GM19035 (cell line): Measurements from ENCODE around the gene CIDEA.

ENCODE experiments used
- ATAC-seq: cut with Tn5 transposase; IDR thresholded peaks from one replicate; pipeline ENCODE4 v1.9.1; 2021; ENCODE audit not compliant: unreplicated experiment

Gene CIDEA

GRCh38 chr18:12271376-12272235 lies 17.4 kb downstream of the CIDEA start:
- peak; percentile 79 for ATAC-seq

DNA sequence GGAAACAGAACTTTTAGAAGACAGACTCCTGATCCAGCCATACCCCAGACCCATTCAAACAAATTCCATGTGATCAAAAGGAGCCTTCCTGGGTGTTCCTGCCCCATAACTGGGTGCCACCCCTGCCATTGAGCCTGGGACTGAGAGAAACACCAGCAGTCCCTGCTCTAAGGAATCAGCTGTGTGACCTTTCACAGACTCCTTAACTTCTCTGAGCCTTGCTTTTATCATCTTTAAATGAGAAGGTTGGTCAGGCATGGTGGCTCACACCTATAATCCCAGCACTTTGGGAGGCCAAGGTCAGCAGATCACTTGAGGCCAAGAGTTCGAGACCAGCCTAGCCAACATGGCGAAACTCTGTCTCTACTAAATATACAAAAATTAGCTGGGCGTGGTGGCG lies 20.6 kb downstream of the CIDEA start:
- ATAC-seq = no peak

GRCh38 chr18:12276736-12277554 lies 22.8 kb downstream of the CIDEA start:
- no peak for ATAC-seq

- no peak for ATAC-seq
Measured at GRCh38 chr18:12278215-12278671, 24.1 kb downstream of the CIDEA start.

DNA sequence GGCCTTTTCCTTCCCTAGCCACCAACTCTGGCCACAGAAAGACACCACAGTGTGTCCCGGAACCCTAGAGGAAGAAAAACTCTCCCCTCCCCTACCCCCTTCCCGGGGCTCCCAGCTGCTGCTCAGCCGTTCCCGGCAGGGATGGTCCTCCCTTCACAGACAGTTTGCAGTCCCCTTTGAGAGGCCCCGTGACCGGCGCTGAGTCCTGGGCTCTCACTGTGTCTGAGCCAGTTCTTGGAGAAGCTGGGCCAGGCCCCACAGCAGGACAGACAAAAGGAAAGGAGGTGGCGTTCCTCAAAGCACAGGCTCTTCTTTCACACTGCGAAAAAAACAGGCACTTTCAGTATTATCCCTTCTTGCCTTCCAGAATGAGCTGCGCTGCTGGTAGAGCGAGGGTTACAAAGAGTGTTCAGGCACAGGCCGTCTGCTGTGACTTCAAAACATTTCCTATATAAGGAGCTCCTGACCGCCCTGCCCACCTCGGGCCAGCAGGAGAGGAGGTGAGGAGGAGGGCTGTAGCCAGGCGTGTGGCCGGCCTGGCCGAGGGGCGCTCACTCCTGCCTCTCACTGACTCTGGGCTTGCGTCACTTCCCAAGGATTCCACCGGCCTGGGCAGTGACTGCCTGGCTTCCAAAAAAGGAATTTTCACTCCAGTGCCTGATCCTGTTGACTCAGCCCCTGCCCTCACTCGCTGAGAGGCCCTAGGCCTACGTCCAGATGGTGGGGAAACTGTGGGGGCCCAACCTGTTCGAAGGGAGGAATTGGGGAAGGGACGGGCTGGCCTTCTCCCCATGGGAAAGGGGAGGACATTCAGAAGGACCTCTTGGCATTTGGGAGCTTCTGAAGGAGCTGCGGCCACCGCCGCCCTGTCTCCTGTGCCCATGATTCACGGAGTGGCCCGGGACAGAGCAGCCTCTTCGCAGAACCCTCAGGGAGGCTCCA lies 24.9 kb downstream of the CIDEA start:
- ATAC-seq = no peak

DNA sequence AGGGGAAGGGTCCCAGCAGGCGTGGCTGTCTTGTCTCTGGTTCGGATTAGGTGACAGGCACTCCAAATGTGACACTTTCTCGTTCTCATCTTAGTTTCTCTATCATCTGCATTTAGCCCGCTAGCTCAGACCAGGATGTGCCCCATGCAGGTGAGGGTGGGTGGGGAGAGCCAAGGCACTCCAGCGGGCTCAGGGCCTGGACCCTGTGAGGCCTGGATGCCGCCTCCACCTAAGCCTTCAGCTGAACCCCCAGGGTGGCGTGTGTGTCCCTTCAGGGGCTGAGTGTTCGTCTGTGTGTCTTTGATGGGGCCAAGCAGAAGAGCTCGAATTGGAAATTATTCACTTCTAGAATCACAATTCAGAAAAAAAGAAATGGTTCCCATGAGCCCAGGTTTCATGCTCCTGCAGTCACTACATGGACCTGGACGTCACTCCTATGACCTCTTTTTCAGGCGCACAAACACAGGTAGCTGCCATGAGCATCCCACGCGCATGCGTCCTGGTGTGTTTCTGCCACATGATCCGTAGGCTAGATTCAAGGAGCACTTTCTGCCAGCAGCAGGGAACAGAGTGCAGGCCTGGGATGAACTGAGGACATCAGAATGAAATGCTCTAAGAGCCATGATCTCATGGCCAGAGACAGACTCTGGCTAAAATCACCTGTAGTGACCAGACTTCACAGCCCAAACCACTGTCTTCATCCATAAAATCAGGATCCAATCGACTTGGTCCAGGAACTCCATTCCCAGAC lies 25.8 kb downstream of the CIDEA start:
- ATAC-seq = no peak

- ATAC-seq = no peak
Measured at GRCh38 chr18:12281861-12282260, 27.7 kb downstream of the CIDEA start.

DNA sequence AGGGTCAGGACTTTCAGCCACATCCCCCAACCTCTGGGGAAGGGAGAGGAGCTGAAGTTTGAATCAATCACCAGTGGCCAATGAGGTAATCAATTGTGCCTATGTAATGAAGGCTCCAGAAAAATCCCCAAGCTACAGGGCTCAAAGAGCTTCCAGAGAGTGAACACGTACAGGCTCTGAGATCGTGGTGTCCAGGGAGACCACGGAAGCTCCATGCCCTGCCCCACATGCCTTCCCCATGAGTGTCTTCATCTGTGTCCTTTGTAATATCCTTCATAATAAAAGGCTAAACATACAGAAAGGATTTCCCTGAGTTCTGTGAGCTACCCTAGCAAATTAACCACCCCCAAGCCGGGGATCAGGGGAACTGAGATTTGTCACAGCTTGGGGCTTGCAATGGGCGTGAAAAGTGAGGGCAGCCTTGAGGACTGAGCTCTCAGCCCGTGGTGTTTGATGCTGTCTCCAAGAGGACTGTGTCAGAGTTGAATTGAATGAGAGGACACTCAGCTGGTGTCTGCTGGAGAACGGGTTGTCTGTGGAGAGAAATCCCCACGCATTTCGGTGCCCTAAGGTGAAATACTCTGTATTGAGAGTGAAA lies 28.4 kb downstream of the CIDEA start:
- no peak for ATAC-seq

- ATAC-seq = no peak
Measured at GRCh38 chr18:12283256-12283655, 29.1 kb downstream of the CIDEA start.

- no peak for ATAC-seq
Measured at GRCh38 chr18:12283666-12284065, 29.5 kb downstream of the CIDEA start.

GRCh38 chr18:12287131-12287681 lies 33.0 kb downstream of the CIDEA start:
- ATAC-seq = no peak

DNA sequence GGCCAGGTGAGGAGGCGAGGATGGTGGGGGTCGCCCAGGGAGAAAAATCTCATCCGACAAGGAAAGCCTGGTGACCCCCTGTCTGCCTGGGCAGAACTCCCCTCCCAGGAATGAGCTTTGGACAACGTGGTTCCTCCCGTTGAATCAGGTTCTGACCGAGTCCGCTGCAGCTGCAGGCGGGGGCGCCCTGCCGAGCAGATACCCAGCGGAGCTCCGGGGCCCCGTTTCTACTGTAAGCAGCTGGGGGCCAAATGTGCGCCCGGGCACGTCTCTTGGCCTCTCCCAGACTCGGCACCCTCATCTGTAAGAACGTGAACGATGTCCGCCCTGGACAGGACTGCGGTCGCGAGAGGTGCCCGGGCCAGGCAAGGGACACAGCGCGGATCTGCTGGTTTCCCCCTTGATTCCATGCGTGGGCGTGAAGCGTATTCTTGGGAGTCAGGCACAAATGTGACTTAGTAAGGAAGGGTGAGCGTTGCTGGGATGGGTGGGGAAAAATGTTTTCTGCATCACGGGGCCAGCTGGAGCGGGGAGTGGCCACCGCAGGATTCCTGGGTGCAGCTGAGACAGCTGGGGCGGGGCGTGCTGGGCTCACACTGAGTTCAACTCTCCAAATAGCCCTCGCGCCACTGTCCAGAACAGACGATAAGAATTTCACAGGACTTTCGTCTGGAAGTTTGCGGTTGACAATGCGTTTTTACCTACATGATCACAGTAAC lies 33.7 kb downstream of the CIDEA start:
- no peak for ATAC-seq

DNA sequence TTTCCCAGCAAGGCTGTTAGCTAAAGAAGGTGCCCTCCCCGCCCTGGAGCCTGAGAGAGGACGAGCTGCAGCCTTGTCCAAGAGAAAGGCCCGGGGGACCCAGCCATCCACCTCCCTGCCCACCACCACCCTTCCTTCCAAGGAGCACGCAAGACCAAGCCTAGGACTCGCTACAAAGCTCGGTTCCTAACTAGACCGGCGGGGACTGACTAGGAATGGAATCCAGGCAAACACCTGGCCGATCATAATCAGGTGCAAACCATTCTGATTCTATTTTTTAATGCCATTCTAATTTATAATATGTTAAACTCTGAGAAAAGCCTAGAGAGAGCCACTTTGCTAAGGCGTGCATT lies 34.2 kb downstream of the CIDEA start:
- ATAC-seq = no peak

DNA sequence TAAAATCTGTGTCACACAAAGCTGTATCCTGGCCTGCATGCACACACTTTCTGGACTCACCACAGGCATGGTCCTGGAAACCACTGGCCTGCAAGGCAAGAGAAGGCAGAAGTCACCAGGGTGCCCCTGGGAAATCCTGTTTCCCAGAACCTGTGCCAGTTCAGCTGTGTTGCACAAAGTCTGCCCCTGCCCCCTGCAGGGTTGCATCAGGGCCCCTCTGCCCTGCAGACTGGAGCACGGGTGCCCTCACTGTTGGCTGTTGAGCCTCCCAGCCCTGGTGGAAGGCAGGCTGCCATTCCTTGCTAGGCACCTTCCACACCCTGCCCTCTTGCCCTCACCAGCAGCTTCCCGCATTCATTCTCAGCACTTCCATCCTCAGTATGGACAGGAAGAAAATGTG lies 35.9 kb downstream of the CIDEA start:
- ATAC-seq = no peak

DNA sequence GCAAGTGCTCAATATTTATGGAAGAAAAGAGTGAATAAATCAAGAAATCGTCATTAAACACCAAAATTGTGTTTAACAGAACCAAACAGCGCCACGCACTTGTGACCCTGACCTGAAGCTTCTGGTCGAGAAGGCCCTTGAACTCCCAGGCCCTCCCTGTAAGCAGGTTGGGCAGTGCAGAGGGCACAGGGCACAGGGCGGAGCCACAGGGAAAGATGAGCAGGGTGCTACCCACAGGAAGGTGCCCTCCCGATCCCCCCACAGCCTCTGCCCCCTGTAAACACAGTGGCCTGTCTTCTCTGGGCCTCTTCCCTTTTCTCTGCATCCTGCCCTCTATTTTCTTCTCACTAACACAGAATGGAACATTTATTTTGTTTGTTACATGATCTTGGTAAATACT lies 37.0 kb downstream of the CIDEA start:
- ATAC-seq = no peak

- no peak for ATAC-seq
Measured at GRCh38 chr18:12291690-12292089, 37.5 kb downstream of the CIDEA start.

- no peak for ATAC-seq
Measured at GRCh38 chr18:12293831-12294230, 39.7 kb downstream of the CIDEA start.

DNA sequence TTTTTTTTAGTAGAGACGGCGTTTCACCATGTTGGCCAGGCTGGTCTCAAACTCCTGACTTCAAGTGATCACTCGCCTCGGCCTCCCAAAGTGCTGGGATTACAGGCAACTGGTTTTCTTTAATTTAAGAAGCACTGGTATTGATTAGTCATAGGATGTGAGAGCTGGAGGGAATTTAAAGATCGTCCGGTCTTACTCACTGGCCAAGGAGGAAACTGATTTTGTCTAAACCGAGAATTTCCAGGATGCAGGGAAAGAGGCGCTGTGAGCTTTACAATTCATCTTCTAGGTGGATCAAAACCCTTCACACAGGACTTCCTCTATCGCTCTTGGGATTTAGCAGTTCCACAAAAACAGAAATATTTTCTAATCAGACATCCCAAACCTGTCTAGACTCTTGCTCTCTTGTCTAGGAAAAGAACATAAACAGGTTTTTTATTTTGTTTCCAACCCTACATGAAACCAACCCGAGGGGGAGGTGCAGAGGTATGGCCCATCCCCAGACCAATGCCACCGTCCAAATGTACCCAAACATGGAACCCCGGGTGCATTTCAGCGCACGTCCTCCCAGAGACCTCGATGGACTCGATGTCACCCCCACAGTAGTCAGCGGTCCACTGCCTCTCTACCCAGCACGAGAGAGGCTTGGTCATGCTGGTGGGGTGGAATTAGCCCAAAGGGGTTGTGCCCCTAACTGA lies 41.4 kb downstream of the CIDEA start:
- no peak for ATAC-seq

DNA sequence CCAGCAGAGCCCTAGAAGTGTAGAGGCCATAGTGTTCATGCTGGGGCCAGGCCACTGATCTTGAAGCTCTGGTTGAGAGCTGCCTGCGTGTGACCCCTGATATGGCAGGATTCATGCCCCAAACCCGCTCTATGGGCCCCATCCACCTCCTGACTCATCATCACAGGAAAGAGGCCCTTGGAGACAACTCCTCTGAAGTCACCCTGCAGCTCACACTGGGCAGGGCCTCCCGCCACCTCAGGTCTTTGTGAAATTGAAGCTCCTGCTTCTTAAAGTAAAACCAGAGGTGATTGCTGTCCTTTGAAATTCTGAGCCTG lies 41.9 kb downstream of the CIDEA start:
- ATAC-seq = no peak
